HCT116 (cell line): ENCODE data around the gene MBD5.
A peak's percentile ranks its signal among the peaks of the same experiment; 100 is the strongest.

Experiments
- ATF3 ChIP-seq: IDR thresholded peaks from 2 replicates; pipeline ENCODE4 v1.6.1; 2012
- CEBPB ChIP-seq: IDR thresholded peaks from 2 replicates; pipeline ENCODE4 v1.6.1; 2012; ENCODE audit warnings: low read depth
- POLR2AphosphoS5 ChIP-seq: IDR thresholded peaks from 2 replicates; pipeline ENCODE4 v1.6.1; 2011; ENCODE audit warnings: mild to moderate bottlenecking, low read depth, low read length, moderate library complexity
- RAD21 ChIP-seq: IDR thresholded peaks from 2 replicates; pipeline ENCODE4 v1.6.1; 2012; ENCODE audit warnings: low read depth, mild to moderate bottlenecking
- ZNF274 ChIP-seq: fragments of 200-500 bp; sonication (Bioruptor generic); IDR thresholded peaks from 2 replicates; pipeline ENCODE4 v1.6.1; 2014; ENCODE audit warnings: mild to moderate bottlenecking, low read depth, low read length, inconsistent platforms
- TF ChIP-seq, protein P1 (sequence below), 3 experiments: fragments of 200-600 bp in 1 of 3; sonication (generic) in 1 of 3; IDR thresholded peaks in 2 of 3; conservative IDR thresholded peaks in 1 of 3; 2 replicates each; pipeline ENCODE4 v1.5.1; 2012 to 2017; ENCODE audit warnings: low read depth in 2 of 3, low read length in 2 of 3, antibody characterized with exemption in 1 of 3, borderline replicate concordance in 1 of 3, control low read depth in 1 of 3, mild to moderate bottlenecking in 1 of 3, mixed read lengths in 1 of 3, mixed run types in 1 of 3, moderate library complexity in 1 of 3; ENCODE audit not compliant: insufficient read depth in 1 of 3

GRCh38 chr2:148509288-148509902 lies 488.5 kb downstream of the MBD5 start:
- TF ChIP-seq, protein P1, sequence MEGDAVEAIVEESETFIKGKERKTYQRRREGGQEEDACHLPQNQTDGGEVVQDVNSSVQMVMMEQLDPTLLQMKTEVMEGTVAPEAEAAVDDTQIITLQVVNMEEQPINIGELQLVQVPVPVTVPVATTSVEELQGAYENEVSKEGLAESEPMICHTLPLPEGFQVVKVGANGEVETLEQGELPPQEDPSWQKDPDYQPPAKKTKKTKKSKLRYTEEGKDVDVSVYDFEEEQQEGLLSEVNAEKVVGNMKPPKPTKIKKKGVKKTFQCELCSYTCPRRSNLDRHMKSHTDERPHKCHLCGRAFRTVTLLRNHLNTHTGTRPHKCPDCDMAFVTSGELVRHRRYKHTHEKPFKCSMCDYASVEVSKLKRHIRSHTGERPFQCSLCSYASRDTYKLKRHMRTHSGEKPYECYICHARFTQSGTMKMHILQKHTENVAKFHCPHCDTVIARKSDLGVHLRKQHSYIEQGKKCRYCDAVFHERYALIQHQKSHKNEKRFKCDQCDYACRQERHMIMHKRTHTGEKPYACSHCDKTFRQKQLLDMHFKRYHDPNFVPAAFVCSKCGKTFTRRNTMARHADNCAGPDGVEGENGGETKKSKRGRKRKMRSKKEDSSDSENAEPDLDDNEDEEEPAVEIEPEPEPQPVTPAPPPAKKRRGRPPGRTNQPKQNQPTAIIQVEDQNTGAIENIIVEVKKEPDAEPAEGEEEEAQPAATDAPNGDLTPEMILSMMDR (IDR thresholded peaks at IDR 0.05 in 2 of 3, conservative IDR thresholded peaks at IDR 0.05 in 1 of 3; ENCODE audit: borderline replicate concordance in 1 of 3, insufficient read depth in 1 of 3, low read depth in 2 of 3, low read length in 2 of 3) = peak; percentile 81 to 94 (median 91)
- no peak for TF ChIP-seq POLR2AphosphoS5
- no peak for TF ChIP-seq ATF3
- 0 out of 2 replicates have a peak, but pooled peaks have one; percentile 15 for TF ChIP-seq CEBPB
- no peak for TF ChIP-seq ZNF274
- TF ChIP-seq RAD21 = peak; percentile 91
